Prostate gland (tissue), 2 donors: Measurements from ENCODE around the gene R3HDM4. TPM values are rescaled to one million over a fixed set of nuclear protein-coding genes. Genes with fewer than 3 reads are reported as not detected.

Source experiments
- DNase-seq: peaks from one replicate; pipeline ENCODE4 v3.0.0-alpha.2; 2019; ENCODE audit warnings: low spot score
- H3K27ac ChIP-seq, 2 donors: fragments of 200-600 bp; sonication (generic); 2 replicates each; pipeline ENCODE4 v1.5.1; 2017 to 2019
- H3K27me3 ChIP-seq: fragments of 200-600 bp; sonication (generic); replicated peaks from 2 replicates; pipeline ENCODE4 v1.5.1; 2019; ENCODE audit not compliant: insufficient read depth
- H3K36me3 ChIP-seq, 2 donors: fragments of 200-600 bp; sonication (generic); 1 replicate in 1 of 2; 2 replicates in 1 of 2; pipeline versions ENCODE4 v1.5.1 to v1.8.1; 2017 to 2019
- H3K4me1 ChIP-seq: fragments of 200-600 bp; sonication (generic); replicated peaks from 2 replicates; pipeline ENCODE4 v1.5.1; 2019
- H3K4me3 ChIP-seq, 2 donors: fragments of 200-600 bp; sonication (generic); 2 replicates each; pipeline ENCODE4 v1.5.1; 2017 to 2019
- H3K9me3 ChIP-seq: fragments of 200-600 bp; sonication (generic); 2 replicates; pipeline ENCODE4 v1.5.1; 2017
- CTCF ChIP-seq, 4 experiments: fragments of 200-600 bp in 2 of 4; fragments of 450-650 bp in 2 of 4; sonication (generic) in 2 of 4; IDR thresholded peaks; 1 replicate in 3 of 4; 2 replicates in 1 of 4; pipeline ENCODE4 v1.5.1; 2016 to 2019; ENCODE audit warnings: antibody characterized with exemption in 4 of 4, mild to moderate bottlenecking in 2 of 4, moderate library complexity in 2 of 4
- POLR2A ChIP-seq: fragments of 450-650 bp; IDR thresholded peaks from one replicate; pipeline ENCODE4 v1.6.1; 2016; ENCODE audit warnings: antibody characterized with exemption, mild to moderate bottlenecking
- POLR2AphosphoS5 ChIP-seq: sonication (generic); formaldehyde crosslinking; IDR thresholded peaks from one replicate; pipeline ENCODE4 v1.6.1; 2017; ENCODE audit warnings: antibody characterized with exemption
- WGBS: methylation state at CpG from one replicate; pipeline ENCODE4 v1.1.5; 2018; 5-methylcytosine and 5-hydroxymethylcytosine counted together
- intact Hi-C: fragments of 100-400 bp; cut with DNase I; formaldehyde crosslinking; loops from one replicate; pipeline ENCODE4 v1.14.2; 2022
- total RNA-seq, 2 donors: library from RNA; depleted of rRNA; stranded (reverse); fragments of >200 nt; gene quantifications; one replicate each; pipeline ENCODE4 v1.1.0, GENCODE V29; 2016

The R3HDM4 gene
- total RNA-seq, 2 donors from 2014 or later = 36.9 to 58.7 TPM

- H3K27me3 ChIP-seq = no peaks in the 10 kb centered on the region
- H3K36me3 ChIP-seq = peaks cover 0 to 2% of the 10 kb centered on the region in 2 donors
- H3K4me3 ChIP-seq = no peak overlapping the region
- no peaks in the 10 kb centered on the region for H3K4me1 ChIP-seq
- peak overlapping the region; percentile 17 to 47 for H3K27ac ChIP-seq
- intact Hi-C loops = no loop called here
- WGBS = 75% methylated on average over 27 of the region's 27 CpGs
- H3K9me3 ChIP-seq = no peaks in the 10 kb centered on the region
- no peak for DNase-seq
- TF ChIP-seq POLR2A (no peak), POLR2AphosphoS5 (no peak)
These were observed 40.6 kb downstream of the R3HDM4 start for GRCh38 chr19:872266-872951.

DNA sequence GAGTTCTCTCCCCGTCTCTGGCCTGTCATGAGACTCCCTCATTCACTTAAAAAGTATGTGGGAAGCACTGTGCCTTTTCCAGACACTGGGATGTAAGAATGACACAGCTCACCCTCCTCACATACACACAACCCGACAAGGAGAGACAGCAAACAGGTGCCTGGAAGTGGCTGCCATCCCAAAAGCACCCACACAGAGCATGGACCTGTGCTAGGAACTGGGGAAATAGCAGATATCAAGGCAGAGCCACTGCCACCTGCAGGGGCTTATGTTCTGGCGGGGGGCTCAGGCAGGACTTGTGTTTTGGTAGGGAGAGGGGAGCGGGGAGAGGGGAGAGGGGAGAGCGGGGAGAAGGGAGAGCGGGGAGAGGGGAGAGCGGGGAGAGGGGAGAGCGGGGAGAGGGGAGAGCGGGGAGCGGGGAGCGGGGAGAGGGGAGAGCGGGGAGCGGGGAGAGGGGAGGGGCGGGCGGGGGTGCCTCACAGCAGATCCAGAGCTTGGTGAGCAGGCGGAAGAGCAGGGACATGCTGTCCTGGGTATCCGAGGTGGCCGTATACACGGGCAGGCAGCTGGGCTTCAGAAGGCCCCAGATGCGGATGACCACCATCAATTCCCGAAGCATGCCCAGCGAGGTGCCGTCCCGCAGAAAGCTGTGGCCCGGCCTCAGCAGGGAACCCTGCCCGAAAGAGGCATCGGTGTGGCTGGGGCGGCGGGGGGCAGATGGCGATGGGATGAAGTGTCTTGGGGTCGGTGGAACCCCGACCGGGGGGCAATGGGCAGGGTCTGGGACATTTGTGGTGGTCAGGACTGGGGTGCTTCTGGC is 41.4 kb downstream of the R3HDM4 start:
- WGBS = 91% methylated on average over 24 of the region's 33 CpGs
- peaks cover 0 to 2% of the 10 kb centered on the region in 2 donors for H3K36me3 ChIP-seq
- no peaks in the 10 kb centered on the region for H3K4me1 ChIP-seq

DNA sequence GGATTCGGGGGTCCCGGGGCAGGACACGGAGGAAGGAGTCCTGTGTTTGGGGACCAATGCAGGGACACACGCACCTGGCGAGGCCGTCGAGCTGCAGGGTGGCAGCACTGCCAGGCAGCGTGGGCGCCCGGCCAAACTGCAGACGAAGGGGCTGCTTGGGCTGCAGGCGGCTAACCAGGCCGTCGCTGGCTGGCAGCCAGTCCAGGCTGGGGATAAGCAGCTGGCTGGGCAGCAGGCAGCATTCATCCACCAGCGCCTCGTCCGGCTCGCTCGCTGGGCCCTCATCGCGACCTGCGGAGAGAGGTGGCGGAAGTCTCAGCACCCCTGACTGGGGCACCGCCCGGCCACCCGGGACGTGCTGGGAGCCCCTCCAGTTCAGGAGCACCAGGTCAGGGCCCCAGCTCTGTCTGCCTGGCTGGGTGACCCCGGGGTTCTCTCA is 42.0 kb downstream of the R3HDM4 start:
- Histone ChIP-seq H3K4me1 (no peaks in the 10 kb centered on the region), H3K27ac (no peak overlapping the region), H3K36me3 (peaks cover 0 to 2% of the 10 kb centered on the region in 2 donors), H3K27me3 (no peaks in the 10 kb centered on the region), H3K4me3 (no peak overlapping the region), H3K9me3 (no peaks in the 10 kb centered on the region)
- TF ChIP-seq POLR2A (no peak), POLR2AphosphoS5 (no peak), CTCF (IDR thresholded peaks at IDR 0.05) (no peak)
- intact Hi-C loops = no loop called here
- no peak for DNase-seq
- WGBS = 63% methylated on average over 28 of the region's 28 CpGs

More for the DNA sequence above, 41.4 kb downstream of the R3HDM4 start:
- no peaks in the 10 kb centered on the region for H3K9me3 ChIP-seq
- intact Hi-C loops = no loop called here
- DNase-seq = no peak
- no peak for TF ChIP-seq POLR2A
- no peak overlapping the region for H3K4me3 ChIP-seq
- no peaks in the 10 kb centered on the region for H3K27me3 ChIP-seq
- peak overlapping the region in 1 of 2 donors; percentile 47 for H3K27ac ChIP-seq

DNA sequence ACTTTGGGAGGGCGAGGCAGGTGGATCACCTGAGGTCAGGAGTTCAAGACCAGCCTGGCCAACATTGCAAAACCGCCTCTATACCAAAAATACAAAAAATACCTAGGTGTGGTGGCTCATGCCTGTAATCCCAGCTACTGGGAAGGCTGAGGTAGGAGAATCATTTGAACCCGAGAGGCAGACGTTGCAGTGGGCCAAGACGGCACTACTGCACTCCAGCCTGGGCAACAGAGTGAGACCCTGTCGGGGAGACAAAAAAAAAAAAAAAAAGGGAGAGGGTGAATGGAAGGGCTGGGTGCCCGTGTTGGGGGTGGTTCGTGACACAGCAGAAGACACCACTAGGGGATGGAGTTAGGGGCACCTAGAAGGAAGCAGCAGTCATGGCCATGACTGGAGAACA is 42.7 kb downstream of the R3HDM4 start:
- Histone ChIP-seq H3K27me3 (no peaks in the 10 kb centered on the region), H3K4me3 (no peak overlapping the region), H3K4me1 (no peaks in the 10 kb centered on the region), H3K27ac (peak overlapping the region; percentile 69 to 74), H3K9me3 (no peaks in the 10 kb centered on the region), H3K36me3 (peaks cover 0 to 1% of the 10 kb centered on the region in 2 donors)
- intact Hi-C loops = no loop called here
- DNase-seq = no peak
- TF ChIP-seq POLR2A (no peak), CTCF (IDR thresholded peaks at IDR 0.05) (no peak), POLR2AphosphoS5 (no peak)
- WGBS = 87% methylated on average over 8 of the region's 8 CpGs

GRCh38 chr19:869245-870177 is 43.5 kb downstream of the R3HDM4 start:
- TF ChIP-seq CTCF (IDR thresholded peaks at IDR 0.05) (no peak), POLR2A (peak; percentile 20), POLR2AphosphoS5 (peak; percentile 34)
- intact Hi-C loops = loop anchor here (2.0 to 5.0 kb wide), 2 partner anchors 43 to 113 kb away; partner anchors contain the start of genes R3HDM4 and WDR18
- Histone ChIP-seq H3K9me3 (no peaks in the 10 kb centered on the region), H3K4me3 (no peak overlapping the region), H3K27ac (peak overlapping the region; percentile 69 to 74), H3K27me3 (no peaks in the 10 kb centered on the region), H3K4me1 (no peaks in the 10 kb centered on the region), H3K36me3 (no peaks in the 10 kb centered on the region)
- 49% methylated on average over 29 of the region's 29 CpGs for WGBS
- no peak for DNase-seq
